GM21528 (cell line): Measurements from ENCODE around the gene FLCN.

Experiments used
- ATAC-seq: cut with Tn5 transposase; IDR thresholded peaks from one replicate; pipeline ENCODE4 v1.9.1; 2021; ENCODE audit warnings: mild to moderate bottlenecking, moderate library complexity; ENCODE audit not compliant: unreplicated experiment, low FRiP score

The FLCN gene

GRCh38 chr17:17236295-17237025 lies 508 bp downstream of the FLCN start:
- peak; percentile 32 for ATAC-seq

- no peak for ATAC-seq
These were observed 1.5 kb downstream of the FLCN start for GRCh38 chr17:17235212-17236174.

- ATAC-seq, result no peak
These were observed 4.7 kb downstream of the FLCN start for GRCh38 chr17:17232303-17232621.

- ATAC-seq, result no peak
These were observed 5.2 kb downstream of the FLCN start for GRCh38 chr17:17231621-17232302.

- ATAC-seq, result no peak
These were observed 7.3 kb downstream of the FLCN start for GRCh38 chr17:17229416-17230384.

- ATAC-seq, result no peak
These were observed 8.3 kb downstream of the FLCN start for GRCh38 chr17:17228521-17229279.

- no peak for ATAC-seq
These were observed 9.1 kb downstream of the FLCN start for GRCh38 chr17:17227608-17228520.

- ATAC-seq, result no peak
These were observed 10.3 kb downstream of the FLCN start for GRCh38 chr17:17226451-17227265.

GRCh38 chr17:17225901-17226300 lies 11.1 kb downstream of the FLCN start:
- no peak for ATAC-seq

GRCh38 chr17:17224137-17224536 lies 12.8 kb downstream of the FLCN start:
- no peak for ATAC-seq

- ATAC-seq, result no peak
These were observed 13.2 kb downstream of the FLCN start for GRCh38 chr17:17223736-17224135.

GRCh38 chr17:17221329-17221728 lies 15.6 kb downstream of the FLCN start:
- ATAC-seq, result no peak

GRCh38 chr17:17220529-17220928 lies 16.4 kb downstream of the FLCN start:
- no peak for ATAC-seq

- ATAC-seq, result no peak
These were observed 19.0 kb downstream of the FLCN start for GRCh38 chr17:17217995-17218394.

GRCh38 chr17:17216776-17217175 lies 20.2 kb downstream of the FLCN start:
- no peak for ATAC-seq

GRCh38 chr17:17216236-17216635 lies 20.7 kb downstream of the FLCN start:
- ATAC-seq, result no peak

- ATAC-seq, result no peak
These were observed 21.4 kb downstream of the FLCN start for GRCh38 chr17:17215575-17215974.
